AG04450 (cell line): ENCODE measurements around the gene AQP4. TPM values are rescaled to one million over a fixed set of nuclear protein-coding genes. Genes with fewer than 3 reads are reported as not detected.

Source experiments
- CTCF ChIA-PET: fragments of 300-600, 350-600 bp; formaldehyde crosslinking; extraction: SDS; loops from one replicate; lab custom pipeline; 2022; ENCODE audit warnings: antibody characterized with exemption, inconsistent platforms; lab: Charles Lee
- POLR2A ChIA-PET: fragments of 350-600 bp; formaldehyde crosslinking; extraction: SDS; loops from one replicate; lab custom pipeline; 2021; ENCODE audit warnings: antibody characterized with exemption, inconsistent platforms; lab: Yijun Ruan, JAX
- DNase-seq: peaks from one replicate; pipeline ENCODE4 v3.0.0-alpha.2; 2011; ENCODE audit warnings: low read depth, low spot score
- H3K27ac ChIP-seq: one replicate; pipeline ENCODE4 v1.5.1; 2012; ENCODE audit warnings: low read depth, low read length, control low read depth
- H3K27me3 ChIP-seq: one replicate; pipeline ENCODE4 v1.6.0; 2012; ENCODE audit warnings: low read length; ENCODE audit not compliant: control insufficient read depth, insufficient read depth
- H3K4me3 ChIP-seq: 2 replicates; pipeline ENCODE4 v1.5.1; 2011; ENCODE audit warnings: mild to moderate bottlenecking, low read depth, low read length, control low read depth
- H3K9me3 ChIP-seq: 2 replicates; pipeline ENCODE4 v1.5.1; 2012; ENCODE audit warnings: low read length; ENCODE audit not compliant: control insufficient read depth, insufficient read depth
- polyA plus RNA-seq: library from polyadenylated mRNA; depleted of rRNA; stranded (reverse); fragments of >200 nt; gene quantifications from 2 replicates; pipeline ENCODE4 v1.2.3, GENCODE V29; 2011
- TF ChIP-seq, protein P1 (sequence below): IDR thresholded peaks from 2 replicates; pipeline ENCODE4 v1.5.1; 2011; ENCODE audit warnings: low read depth, low read length, control low read depth, inconsistent platforms

Gene AQP4
- polyA plus RNA-seq, 1 experiment, result not detected

DNA sequence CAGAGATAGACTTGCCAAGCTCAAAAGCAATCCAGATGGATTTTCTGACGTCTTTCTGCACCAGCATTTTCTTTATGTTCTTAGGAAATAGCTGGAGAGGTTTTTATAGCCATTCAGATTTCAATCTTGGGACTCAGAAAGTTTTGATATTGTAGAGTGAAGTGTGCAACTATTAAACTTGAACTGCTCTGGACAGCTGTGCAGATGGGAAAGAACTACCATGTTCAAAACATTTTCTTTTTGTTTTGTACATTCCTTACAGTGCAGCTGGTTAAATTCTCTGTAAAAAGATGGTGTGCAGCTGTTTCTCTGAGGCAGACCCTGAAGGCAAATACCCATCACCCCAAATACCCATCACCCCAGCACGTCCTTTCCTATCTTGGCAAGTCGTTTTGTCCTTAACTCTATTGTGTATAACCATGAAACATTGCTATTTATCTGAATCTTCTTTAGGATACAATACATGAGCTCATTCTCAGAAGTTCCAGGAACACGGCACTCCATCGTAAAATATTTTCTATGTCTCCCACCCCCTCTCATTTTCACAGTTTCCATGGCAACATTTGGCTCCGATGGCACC, 38.8 kb downstream of the AQP4 start:
- CTCF ChIA-PET, result no interaction called here
- POLR2A ChIA-PET, result no interaction called here
- no peak for DNase-seq
- Histone ChIP-seq H3K9me3 (peaks cover 18% of the 10 kb centered on the region; the same call in 1 of the 2 replicates), H3K4me3 (no peak overlapping the region), H3K27me3 (no peaks in the 10 kb centered on the region), H3K27ac (no peak overlapping the region)
- TF ChIP-seq, protein P1, sequence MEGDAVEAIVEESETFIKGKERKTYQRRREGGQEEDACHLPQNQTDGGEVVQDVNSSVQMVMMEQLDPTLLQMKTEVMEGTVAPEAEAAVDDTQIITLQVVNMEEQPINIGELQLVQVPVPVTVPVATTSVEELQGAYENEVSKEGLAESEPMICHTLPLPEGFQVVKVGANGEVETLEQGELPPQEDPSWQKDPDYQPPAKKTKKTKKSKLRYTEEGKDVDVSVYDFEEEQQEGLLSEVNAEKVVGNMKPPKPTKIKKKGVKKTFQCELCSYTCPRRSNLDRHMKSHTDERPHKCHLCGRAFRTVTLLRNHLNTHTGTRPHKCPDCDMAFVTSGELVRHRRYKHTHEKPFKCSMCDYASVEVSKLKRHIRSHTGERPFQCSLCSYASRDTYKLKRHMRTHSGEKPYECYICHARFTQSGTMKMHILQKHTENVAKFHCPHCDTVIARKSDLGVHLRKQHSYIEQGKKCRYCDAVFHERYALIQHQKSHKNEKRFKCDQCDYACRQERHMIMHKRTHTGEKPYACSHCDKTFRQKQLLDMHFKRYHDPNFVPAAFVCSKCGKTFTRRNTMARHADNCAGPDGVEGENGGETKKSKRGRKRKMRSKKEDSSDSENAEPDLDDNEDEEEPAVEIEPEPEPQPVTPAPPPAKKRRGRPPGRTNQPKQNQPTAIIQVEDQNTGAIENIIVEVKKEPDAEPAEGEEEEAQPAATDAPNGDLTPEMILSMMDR, result no peak

GRCh38 chr18:26821181-26821580, 44.3 kb downstream of the AQP4 start:
- H3K9me3 ChIP-seq, result peaks cover 10% of the 10 kb centered on the region
- CTCF ChIA-PET, result no interaction called here
- no peak for DNase-seq
- POLR2A ChIA-PET, result no interaction called here
- TF ChIP-seq, protein P1, result no peak
- H3K27me3 ChIP-seq, result no peaks in the 10 kb centered on the region
- no peak overlapping the region for H3K27ac ChIP-seq
- H3K4me3 ChIP-seq, result no peak overlapping the region

- no peak overlapping the region for H3K27ac ChIP-seq
- H3K27me3 ChIP-seq, result no peaks in the 10 kb centered on the region
- H3K4me3 ChIP-seq, result no peak overlapping the region
- TF ChIP-seq, protein P1, result no peak
- ChIA-PET POLR2A (no interaction called here), CTCF (no interaction called here)
- DNase-seq, result no peak
- H3K9me3 ChIP-seq, result peaks cover 5% of the 10 kb centered on the region
Observed at GRCh38 chr18:26819046-26819445, 46.5 kb downstream of the AQP4 start.

- no peak overlapping the region for H3K4me3 ChIP-seq
- H3K27me3 ChIP-seq, result no peaks in the 10 kb centered on the region
- no peak overlapping the region for H3K27ac ChIP-seq
- CTCF ChIA-PET, result no interaction called here
- POLR2A ChIA-PET, result no interaction called here
- no peak for DNase-seq
- TF ChIP-seq, protein P1, result no peak
- peaks cover 5% of the 10 kb centered on the region for H3K9me3 ChIP-seq
Observed at GRCh38 chr18:26818461-26818860, 47.0 kb downstream of the AQP4 start.

DNA sequence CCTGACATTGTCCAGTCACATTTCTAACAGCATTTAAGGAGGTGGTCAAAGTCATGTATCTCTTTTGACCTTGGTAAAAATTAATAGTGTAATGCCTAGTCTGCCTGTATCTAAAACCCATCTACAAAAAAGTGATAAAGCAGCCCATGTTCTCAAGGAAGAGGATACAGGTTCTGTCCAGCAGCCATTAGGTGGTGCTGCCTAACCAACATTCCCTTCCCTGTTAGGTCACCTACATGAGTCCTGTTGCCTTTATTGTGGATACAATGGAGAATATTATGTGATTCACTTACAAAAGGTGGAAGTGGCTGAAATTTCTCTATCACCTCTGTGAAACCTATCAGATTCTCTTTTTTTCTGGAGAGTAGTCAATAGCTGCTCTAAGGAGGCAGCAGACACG, 52.5 kb downstream of the AQP4 start:
- TF ChIP-seq, protein P1, result no peak
- ChIA-PET CTCF (no interaction called here), POLR2A (no interaction called here)
- Histone ChIP-seq H3K4me3 (no peak overlapping the region), H3K27ac (no peak overlapping the region), H3K27me3 (no peaks in the 10 kb centered on the region), H3K9me3 (peaks cover 2% of the 10 kb centered on the region; the same call in 1 of the 2 replicates)
- no peak for DNase-seq
